OCI-LY7 (cell line): Measurements from ENCODE around the gene FNIP1. TPM values are rescaled to one million over a fixed set of nuclear protein-coding genes. Genes with fewer than 3 reads are reported as not detected.

Experiments
- BruUV-seq: library from RNA; stranded (reverse); fragments of 400-500 nt; replicated peaks from 2 replicates; lab custom pipeline; 2021; lab: Mats Ljungman, UMichigan
- CTCF ChIA-PET: fragments of 300-600 bp; sonication (Branson Sonifier 250); formaldehyde crosslinking; loops from one replicate; lab custom pipeline; 2022; ENCODE audit warnings: antibody characterized with exemption; ENCODE audit not compliant: unreplicated experiment; lab: Charles Lee
- POLR2A ChIA-PET: fragments of 300-600 bp; sonication (Branson Sonifier 250); formaldehyde crosslinking; loops from one replicate; lab custom pipeline; 2022; ENCODE audit warnings: antibody characterized with exemption; lab: Charles Lee
- DNase-seq: peaks from one replicate; pipeline ENCODE4 v3.0.0-alpha.2; 2015; ENCODE audit warnings: low spot score
- H2AFZ ChIP-seq: fragments of 200-600 bp; sonication (generic), shearing (Covaris generic); 2 replicates; pipeline ENCODE4 v1.6.1; 2014; ENCODE audit warnings: mild to moderate bottlenecking, antibody characterized with exemption, low read length, moderate library complexity
- H3K27ac ChIP-seq: fragments of 200-600 bp; sonication (generic); 2 replicates; pipeline ENCODE4 v1.5.1; 2014; ENCODE audit warnings: mixed run types, low read depth, mild to moderate bottlenecking, moderate library complexity, low read length, inconsistent platforms; ENCODE audit not compliant: poor library complexity, severe bottlenecking
- H3K36me3 ChIP-seq: fragments of 200-600 bp; sonication (generic); 2 replicates; pipeline ENCODE4 v1.6.1; 2014; ENCODE audit warnings: mild to moderate bottlenecking, antibody characterized with exemption, low read length, moderate library complexity, mixed read lengths; ENCODE audit not compliant: insufficient read depth
- H3K4me1 ChIP-seq: fragments of 200-600 bp; sonication (generic); 2 replicates; pipeline ENCODE4 v1.5.1; 2014; ENCODE audit warnings: mild to moderate bottlenecking, low read length; ENCODE audit not compliant: insufficient read depth, poor library complexity, severe bottlenecking
- H3K4me2 ChIP-seq: fragments of 200-600 bp; sonication (generic); 2 replicates; pipeline ENCODE4 v1.6.1; 2014; ENCODE audit warnings: mild to moderate bottlenecking, low read length
- H3K4me3 ChIP-seq: fragments of 200-600 bp; sonication (generic); 2 replicates; pipeline ENCODE4 v1.5.1; 2014; ENCODE audit warnings: mild to moderate bottlenecking, low read depth, low read length; ENCODE audit not compliant: poor library complexity, severe bottlenecking
- H3K79me2 ChIP-seq: fragments of 200-600 bp; sonication (generic); 2 replicates; pipeline ENCODE4 v1.6.1; 2016; ENCODE audit warnings: low read depth, mild to moderate bottlenecking, low read length, moderate library complexity, mixed read lengths; ENCODE audit not compliant: insufficient read depth
- H3K9me2 ChIP-seq: fragments of 200-600 bp; sonication (generic); 2 replicates; pipeline ENCODE4 v1.6.1; 2016; ENCODE audit warnings: mild to moderate bottlenecking, low read length, mixed read lengths; ENCODE audit not compliant: insufficient read depth
- H3K9me3 ChIP-seq: fragments of 200-600 bp; sonication (generic); 2 replicates; pipeline ENCODE4 v1.6.1; 2014; ENCODE audit warnings: mild to moderate bottlenecking, mixed run types, low read length, mixed read lengths
- H4K20me1 ChIP-seq: fragments of 200-600 bp; sonication (generic); 2 replicates; pipeline ENCODE4 v1.6.1; 2014; ENCODE audit warnings: mild to moderate bottlenecking, antibody characterized with exemption, low read length, moderate library complexity, mixed read lengths; ENCODE audit not compliant: insufficient read depth
- CTCF ChIP-seq: fragments of 200-600 bp; sonication (generic); conservative IDR thresholded peaks from 2 replicates; pipeline ENCODE4 v1.5.1; 2014; ENCODE audit warnings: mild to moderate bottlenecking, antibody characterized with exemption, low read length, moderate library complexity, mixed read lengths
- EZH2phosphoT487 ChIP-seq: fragments of 200-600 bp; sonication (generic); IDR thresholded peaks from 2 replicates; pipeline ENCODE4 v1.6.1; 2018; ENCODE audit warnings: low read depth, borderline replicate concordance, mild to moderate bottlenecking, mixed run types, antibody characterized with exemption, low read length, moderate library complexity, mixed read lengths
- intact Hi-C: fragments of 100-400 bp; cut with micrococcal nuclease; formaldehyde crosslinking; loops from one replicate; pipeline ENCODE4 v1.10.0; 2022; ENCODE audit not compliant: unreplicated experiment
- total RNA-seq, 2 experiments: library from RNA; depleted of rRNA in 1 of 2; stranded (reverse); fragments of >200 nt in 1 of 2; shearing (Covaris generic) in 1 of 2; gene quantifications; 2 replicates each; pipeline ENCODE4 v1.2.3, GENCODE V29; 2014 to 2022

Gene FNIP1
- total RNA-seq, 2 experiments from 2014 or later: 19.4 to 20.6 TPM

- ChIA-PET POLR2A (no interaction called here), CTCF (no interaction called here)
- Histone ChIP-seq H3K4me2 (no peak overlapping the region), H3K79me2 (no peaks in the 10 kb centered on the region), H3K4me3 (no peak overlapping the region), H3K36me3 (peaks cover 40% of the 10 kb centered on the region), H3K9me2 (no peaks in the 10 kb centered on the region), H3K27ac (no peak overlapping the region), H4K20me1 (no peaks in the 10 kb centered on the region), H3K9me3 (no peaks in the 10 kb centered on the region; the same call in 1 of the 2 replicates), H3K4me1 (no peaks in the 10 kb centered on the region), H2AFZ (no peak overlapping the region)
- intact Hi-C loops: no loop called here
- BruUV-seq: no TSS peak
- TF ChIP-seq EZH2phosphoT487 (no peak), CTCF (no peak)
- DNase-seq: no peak
Measured at GRCh38 chr5:131654309-131654708, 142.5 kb downstream of the FNIP1 start.

- peaks cover 29% of the 10 kb centered on the region for H3K4me1 ChIP-seq
- no TSS peak for BruUV-seq
- ChIA-PET CTCF (no interaction called here), POLR2A (interaction anchor here (0.9 to 1.4 kb wide), 3 partner anchors 8 to 18 kb away, joined by 3 to 4 read pairs (median 3); no protein-coding TSS in a partner anchor)
- no peak overlapping the region for H3K4me3 ChIP-seq
- H3K9me3 ChIP-seq: no peaks in the 10 kb centered on the region; the same call in 1 of the 2 replicates
- TF ChIP-seq EZH2phosphoT487 (no peak), CTCF (no peak)
- no peaks in the 10 kb centered on the region for H3K9me2 ChIP-seq
- no peaks in the 10 kb centered on the region for H4K20me1 ChIP-seq
- intact Hi-C loops: no loop called here
- H3K79me2 ChIP-seq: no peaks in the 10 kb centered on the region
- no peak for DNase-seq
- no peak overlapping the region for H2AFZ ChIP-seq
- H3K27ac ChIP-seq: no peak overlapping the region
- H3K36me3 ChIP-seq: peaks cover 59% of the 10 kb centered on the region
- H3K4me2 ChIP-seq: no peak overlapping the region
Measured at GRCh38 chr5:131649161-131649560, 147.7 kb downstream of the FNIP1 start.

GRCh38 chr5:131647048-131647769, 149.6 kb downstream of the FNIP1 start:
- H3K79me2 ChIP-seq: no peaks in the 10 kb centered on the region
- H3K27ac ChIP-seq: peak overlapping the region; percentile 76
- peaks cover 56% of the 10 kb centered on the region for H3K36me3 ChIP-seq
- peak overlapping the region; percentile 44 for H3K4me3 ChIP-seq
- H3K4me1 ChIP-seq: peaks cover 29% of the 10 kb centered on the region
- no peaks in the 10 kb centered on the region for H4K20me1 ChIP-seq
- intact Hi-C loops: loop anchor here (1.0 kb wide), 1 partner anchor 12 kb away; the partner anchor contains the start of gene RAPGEF6
- TF ChIP-seq EZH2phosphoT487 (no peak), CTCF (peak; percentile 68)
- H3K9me2 ChIP-seq: no peaks in the 10 kb centered on the region
- H3K9me3 ChIP-seq: no peaks in the 10 kb centered on the region; the same call in 1 of the 2 replicates
- no TSS peak for BruUV-seq
- peak; percentile 73 for DNase-seq
- ChIA-PET POLR2A (interaction anchor here (0.5 to 4.0 kb wide), 13 partner anchors 9 to 532 kb away, joined by 3 to 29 read pairs (median 6); no protein-coding TSS in a partner anchor), CTCF (interaction anchor here (1.0 kb wide), 1 partner anchor 11 kb away, joined by 5 read pairs; no protein-coding TSS in a partner anchor)
- peak overlapping the region; percentile 72 for H3K4me2 ChIP-seq
- H2AFZ ChIP-seq: peak overlapping the region; percentile 69; the same call in 1 of the 2 replicates
